Stimulated activated CD4-positive, alpha-beta T cell treated with anti-CD3 and anti-CD28 coated beads, Interleukin-12 subunit alpha, Interleukin-12 subunit beta, amount 100 ng/mL, for 24 hours (primary cell): Measurements from ENCODE around the gene CHST14.

Experiments
- DNase-seq, 2 experiments: peaks; one replicate each; pipeline ENCODE4 v3.0.0-alpha.2; 2020; ENCODE audit warnings: low read depth in 2 of 2

The CHST14 gene, protein sequence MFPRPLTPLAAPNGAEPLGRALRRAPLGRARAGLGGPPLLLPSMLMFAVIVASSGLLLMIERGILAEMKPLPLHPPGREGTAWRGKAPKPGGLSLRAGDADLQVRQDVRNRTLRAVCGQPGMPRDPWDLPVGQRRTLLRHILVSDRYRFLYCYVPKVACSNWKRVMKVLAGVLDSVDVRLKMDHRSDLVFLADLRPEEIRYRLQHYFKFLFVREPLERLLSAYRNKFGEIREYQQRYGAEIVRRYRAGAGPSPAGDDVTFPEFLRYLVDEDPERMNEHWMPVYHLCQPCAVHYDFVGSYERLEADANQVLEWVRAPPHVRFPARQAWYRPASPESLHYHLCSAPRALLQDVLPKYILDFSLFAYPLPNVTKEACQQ

GRCh38 chr15:40470423-40471104 lies at the start of gene CHST14:
CHST14 (plus strand) TSS chr15:40470984; CDS start chr15:40471214, 230 bp downstream.
- DNase-seq, result peak in 1 of 2 experiments; percentile 36

DNA sequence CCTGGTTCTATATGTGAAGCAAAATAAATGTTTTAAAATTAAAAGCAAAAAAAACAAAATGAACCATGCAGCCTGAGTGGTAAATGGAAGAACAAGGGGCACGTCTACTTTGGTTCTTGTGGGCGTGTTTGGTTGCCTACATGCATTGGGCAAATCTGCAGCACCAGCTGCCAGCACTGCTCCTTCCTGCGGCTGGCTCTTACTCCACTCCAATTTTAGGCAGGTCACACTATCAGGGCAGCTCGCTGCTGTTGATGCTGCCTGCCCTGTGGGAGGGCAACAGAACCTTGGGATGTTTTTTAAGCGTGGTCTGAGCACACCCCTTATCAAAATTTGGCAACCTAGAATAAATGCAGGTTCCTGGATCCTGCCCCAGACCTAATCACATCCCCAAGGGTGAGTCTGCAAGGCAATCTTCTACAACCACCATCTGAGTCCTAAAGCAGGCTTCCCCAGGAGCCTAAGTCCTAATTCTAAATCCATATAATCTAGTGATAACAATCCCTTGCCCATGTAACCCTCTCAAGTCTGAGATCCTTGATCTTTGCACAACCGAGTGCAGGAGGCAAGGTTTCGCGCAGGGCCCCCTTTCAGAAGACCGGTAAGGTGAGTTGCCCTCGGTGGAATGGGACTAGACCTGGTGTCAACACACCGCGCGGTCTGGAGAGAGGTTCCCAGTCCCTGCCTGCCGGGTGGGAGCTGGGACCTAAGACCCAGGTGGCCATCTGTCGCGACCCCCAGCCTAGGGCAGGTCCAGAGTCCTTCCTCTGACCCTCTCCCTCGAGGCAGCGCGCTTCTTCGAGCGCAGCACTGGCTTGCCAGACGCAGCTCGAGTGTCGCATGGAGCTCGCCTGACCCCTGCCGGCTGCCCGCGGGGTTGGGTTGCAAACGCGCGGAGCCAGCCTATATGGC lies 49.3 kb upstream of the CHST14 start:
- DNase-seq, result peak; percentile 67 to 83

DNA sequence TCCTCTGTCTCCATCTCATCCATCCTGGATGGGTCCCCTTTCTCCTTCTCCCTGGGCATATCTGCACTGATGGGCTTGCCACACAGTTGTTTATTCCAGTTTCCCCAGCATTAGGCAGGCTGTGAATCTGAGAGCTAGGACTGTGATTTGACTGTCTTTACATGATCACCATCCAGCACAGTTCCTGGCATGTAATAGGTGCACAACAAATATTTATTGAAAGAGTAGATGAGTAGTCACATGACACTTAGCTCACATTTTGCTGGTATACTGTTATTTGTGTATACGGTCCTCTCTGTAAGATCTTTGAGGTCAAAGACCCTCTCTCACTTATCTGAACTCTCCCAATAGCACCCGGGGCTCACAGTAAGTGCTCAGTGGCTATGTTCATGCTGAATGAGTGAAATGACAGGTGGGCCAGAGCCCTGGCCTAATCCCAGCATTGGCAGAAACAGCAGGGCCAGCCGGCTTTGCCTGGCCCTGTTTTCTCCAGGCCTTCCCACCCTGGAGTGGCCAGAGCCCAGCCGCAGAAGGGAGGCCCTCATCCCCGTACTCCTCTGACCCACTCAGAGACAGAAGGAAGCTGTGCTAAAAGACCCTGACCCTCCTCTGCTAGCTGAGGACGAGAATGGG lies 46.2 kb upstream of the CHST14 start:
- no peak for DNase-seq

DNA sequence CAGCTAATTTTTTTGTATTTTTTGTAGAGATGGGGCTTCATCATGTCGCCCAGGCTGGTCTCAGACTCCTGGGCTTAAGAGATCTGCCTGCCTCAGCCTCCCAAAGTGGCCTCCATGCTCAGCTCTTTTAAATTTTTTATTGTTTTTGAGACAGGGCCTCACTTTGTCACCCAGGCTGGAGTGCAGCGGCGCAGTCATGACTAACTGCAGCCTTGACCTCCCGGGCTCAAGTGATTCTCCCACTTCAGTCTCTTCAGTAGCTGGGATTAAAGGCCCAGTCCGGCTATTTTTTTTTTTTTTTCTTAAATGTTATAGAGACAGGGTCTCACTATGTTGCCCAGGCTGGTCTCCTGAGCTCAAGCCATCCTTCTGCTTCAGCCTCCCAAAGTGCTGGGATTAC lies 45.1 kb upstream of the CHST14 start:
- DNase-seq, result no peak

- no peak for DNase-seq
These were observed 43.6 kb upstream of the CHST14 start for GRCh38 chr15:40427188-40427587.

- no peak for DNase-seq
These were observed 42.6 kb upstream of the CHST14 start for GRCh38 chr15:40428185-40428584.

DNA sequence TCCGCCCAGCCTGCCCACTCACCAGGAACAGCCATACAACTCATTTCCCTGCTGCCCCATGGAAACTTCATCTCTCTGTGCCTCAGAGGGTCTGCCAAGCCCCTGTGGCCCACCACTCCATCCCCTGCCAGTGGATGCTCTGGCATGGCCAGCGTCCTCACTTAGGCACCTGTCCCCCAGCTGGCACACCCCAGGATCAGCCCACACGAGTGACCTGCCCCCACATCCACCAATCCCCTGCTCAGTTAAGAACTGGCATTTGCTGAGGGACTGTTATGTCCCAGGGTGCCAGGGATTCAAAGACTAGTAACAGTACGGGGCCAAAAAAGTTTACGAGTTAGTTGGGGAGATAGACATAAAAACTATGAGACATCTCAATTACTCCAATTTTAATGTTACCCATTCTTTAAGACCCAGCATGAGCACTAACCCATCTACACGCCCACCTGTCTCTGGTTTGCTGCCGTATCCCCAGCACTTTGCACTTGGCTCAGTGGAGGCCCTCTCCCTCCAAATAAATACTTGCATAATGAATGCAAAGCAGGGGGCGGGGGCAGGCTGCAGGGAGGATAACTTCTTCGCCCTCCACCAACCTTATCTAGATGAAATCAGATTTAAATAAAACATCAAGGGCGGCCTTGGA lies 41.6 kb upstream of the CHST14 start:
- no peak for DNase-seq

DNA sequence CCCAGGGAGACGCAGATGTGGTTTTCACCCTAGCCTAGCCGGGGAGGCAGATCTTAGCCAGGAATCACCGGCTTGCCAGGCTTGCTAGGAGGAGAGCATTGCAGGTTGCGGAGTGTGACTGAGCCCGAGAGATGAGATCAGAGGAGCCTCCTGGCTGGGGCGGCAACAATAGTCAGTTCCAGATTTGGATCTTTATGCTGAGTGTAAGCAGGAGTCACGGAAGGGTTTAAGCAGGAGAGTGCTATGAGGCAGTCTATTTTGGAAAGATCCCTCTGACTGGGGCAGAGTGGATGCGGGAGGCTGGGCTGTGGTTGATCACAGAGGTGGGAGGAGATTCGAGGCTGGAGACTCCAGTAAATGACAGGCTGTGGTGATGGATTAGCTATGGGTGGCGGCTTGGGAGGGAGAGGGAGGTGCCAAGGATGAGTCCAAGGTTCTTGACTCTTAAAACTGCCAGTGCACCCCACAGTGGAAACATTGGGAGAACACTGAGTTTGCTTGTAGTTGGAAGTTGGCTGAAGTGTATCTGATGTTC lies 40.4 kb upstream of the CHST14 start:
- no peak for DNase-seq

DNA sequence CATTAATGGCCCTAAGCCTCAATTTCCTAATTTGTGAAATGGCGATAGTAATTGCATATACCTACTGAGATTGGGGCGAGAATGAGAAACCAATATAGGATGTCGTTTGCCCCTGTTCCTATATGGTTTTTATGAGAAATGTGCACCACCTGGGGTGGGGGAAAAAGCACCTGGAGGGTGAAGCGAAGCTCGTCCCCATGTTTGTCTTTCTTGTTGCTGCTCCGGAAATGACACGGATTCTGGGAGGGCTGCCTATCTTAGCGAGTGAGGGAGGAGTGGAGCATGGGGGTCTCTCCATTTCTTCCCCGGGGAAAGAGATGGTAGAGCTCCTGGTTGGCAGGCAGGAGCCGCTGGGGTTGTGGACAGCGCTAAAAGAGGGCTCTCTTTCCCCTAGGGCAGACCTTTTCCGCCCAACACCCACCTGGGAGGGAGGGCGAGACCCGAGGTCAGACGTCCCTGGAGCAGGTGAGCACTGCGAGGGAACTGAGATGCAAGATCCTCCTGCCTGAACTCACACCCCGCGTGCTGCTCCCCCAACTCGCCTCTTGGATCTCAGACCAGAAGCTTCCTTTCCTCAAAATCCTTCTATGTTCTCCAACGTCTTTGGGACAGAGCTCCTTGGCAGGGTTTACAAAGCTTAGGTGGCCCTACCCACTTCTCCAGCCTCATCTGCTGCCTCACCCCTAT lies 35.6 kb upstream of the CHST14 start:
- no peak for DNase-seq

GRCh38 chr15:40435710-40436089 lies 35.1 kb upstream of the CHST14 start:
- DNase-seq, result no peak

DNA sequence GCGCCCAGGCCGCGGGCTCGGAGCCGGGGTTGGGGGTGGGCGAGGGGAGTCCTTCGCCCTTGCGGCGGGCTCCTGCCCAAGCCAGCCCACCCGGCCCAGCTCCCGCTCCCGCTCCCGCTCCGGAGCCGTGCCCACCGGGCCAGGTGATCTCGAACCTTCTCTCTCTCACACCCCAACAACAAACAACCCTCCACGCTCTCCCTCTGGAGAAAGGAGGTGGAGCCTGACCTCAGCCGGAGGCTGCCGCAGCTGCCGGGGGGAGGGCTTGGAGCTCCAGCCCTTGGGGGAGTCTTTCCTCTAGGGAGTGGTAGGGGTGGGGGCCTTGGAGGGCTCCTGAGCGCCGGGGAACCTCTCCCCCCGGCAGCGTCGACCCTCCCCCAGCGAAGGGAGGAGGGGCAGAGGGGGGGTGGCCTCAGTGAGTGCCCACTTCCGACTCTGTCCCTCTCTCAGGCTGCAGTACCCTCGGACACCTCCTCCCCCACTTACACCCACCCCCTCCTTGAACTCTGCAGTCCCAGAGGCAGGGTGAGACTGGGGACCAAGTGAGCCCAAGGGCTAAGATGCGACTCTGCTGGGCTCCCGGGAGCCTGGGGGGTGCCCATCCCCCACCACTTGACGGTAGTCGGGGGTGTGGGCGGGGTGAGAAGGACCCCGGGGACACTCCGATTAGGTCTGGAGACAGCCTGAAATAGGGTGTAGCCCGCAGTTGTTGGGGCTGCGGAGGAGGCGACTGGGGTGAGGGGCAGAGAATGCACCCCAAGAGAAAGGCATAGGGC lies 34.5 kb upstream of the CHST14 start:
- DNase-seq, result no peak

DNA sequence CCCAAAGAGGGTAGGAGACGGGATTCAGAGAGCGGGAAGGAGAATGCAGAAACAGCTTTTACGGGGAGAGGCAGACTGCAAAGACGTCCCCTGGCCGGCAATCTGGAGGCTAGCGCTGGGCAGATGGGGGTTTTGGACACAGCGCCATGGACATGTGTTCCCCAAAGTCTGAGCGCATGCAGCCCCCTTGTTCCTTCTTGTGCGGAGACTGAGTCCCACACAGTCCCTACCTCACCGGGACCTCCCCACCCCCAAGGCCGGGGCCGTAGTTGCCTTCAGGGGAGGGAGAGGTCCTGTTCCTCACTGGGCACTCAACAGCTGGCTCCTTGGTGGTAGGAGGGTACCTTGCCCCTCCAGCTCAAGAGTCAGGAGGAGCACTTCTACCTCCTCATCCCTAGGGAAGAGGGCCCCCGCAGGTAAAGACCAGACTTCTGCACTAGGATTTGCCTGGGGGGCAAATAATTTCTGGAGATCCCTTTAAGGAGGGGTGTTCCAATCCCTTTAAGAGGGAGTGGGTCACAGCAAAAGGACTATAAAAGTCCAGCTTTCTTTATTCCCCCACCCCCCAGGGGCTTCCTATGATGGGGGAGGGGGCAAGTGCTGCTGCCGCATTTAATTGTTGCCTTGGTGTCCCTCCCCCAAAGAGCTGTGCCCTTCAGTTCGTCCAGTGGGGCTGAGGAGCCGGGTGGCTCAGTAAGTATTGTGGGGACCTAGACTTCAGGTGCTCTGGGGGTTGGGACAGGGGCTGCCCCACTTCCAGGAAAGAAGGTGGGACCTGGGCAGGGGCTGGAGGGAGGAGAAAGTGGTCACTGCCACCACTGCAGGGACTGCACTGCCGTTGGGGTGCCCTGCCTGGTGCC lies 33.7 kb upstream of the CHST14 start:
- no peak for DNase-seq

DNA sequence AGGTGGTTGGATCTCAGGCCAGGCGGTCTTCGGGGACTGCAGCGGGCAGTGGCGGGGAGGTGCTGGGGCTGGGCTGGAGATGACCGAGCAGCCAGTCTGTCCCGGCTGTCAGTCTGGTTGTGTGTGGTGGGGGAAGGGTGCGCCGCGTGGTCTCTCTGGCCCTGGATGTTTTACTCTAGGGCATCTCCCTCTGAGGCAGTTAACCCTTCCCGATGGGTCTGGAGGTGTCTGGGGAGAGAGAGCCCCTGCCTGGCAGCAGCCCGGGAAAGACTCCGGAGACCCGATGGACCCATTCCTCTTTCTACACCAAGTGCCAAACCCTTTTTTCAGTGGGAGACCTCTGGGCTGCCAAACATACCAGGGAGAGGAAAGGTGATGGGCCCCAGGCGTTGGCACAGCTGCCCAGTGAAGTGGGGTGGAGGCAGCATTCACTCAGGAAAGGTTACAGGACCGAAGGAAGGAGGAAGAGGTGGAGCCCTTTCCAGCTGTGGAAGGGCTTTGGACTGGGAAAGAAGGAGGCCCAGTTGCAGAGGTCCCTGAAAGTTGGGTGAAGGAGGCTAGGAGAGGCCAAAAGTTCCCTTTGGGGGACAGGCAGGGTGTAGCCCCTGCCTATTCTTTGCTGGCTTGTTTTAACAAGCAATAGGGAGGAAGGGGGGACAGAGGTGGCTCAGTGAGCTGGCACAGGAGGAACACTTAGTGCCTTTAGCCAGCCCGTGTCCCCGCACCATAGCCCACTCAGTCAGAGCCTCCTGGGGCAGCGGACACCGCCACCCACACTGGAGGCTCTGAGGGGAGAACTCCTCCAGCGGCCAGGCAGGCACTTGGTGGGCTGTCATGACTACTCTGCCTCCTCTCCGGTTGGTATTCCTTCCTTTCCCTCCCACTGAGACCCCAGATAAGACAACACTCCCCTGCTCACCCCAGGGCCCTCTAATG lies 32.8 kb upstream of the CHST14 start:
- no peak for DNase-seq

- DNase-seq, result no peak
These were observed 32.1 kb upstream of the CHST14 start for GRCh38 chr15:40438712-40439111.

DNA sequence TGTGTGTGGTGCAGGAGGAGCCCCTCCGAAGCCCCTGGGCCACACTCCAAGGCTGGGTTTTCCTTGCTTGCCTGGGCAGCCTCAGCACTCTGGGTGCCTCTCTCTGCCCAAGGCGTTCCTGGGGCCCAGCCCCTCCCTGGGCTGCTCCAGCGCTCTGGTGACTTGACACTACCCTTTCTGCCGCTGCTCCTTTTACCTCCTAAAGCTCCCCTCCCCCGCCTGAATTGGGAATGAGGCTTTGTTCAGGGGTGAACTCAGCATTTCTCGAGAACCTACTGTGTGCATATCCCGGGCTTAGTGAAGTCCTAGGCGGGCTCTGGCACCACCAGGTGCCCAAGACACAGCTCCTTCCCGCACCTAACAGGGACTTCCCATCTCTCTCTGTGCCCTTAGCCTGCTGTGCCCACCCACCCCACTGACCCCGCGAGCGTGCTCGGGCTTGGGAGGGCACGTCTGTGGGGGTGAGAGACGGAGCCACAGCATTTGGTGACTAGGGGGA lies 31.3 kb upstream of the CHST14 start:
- no peak for DNase-seq

DNA sequence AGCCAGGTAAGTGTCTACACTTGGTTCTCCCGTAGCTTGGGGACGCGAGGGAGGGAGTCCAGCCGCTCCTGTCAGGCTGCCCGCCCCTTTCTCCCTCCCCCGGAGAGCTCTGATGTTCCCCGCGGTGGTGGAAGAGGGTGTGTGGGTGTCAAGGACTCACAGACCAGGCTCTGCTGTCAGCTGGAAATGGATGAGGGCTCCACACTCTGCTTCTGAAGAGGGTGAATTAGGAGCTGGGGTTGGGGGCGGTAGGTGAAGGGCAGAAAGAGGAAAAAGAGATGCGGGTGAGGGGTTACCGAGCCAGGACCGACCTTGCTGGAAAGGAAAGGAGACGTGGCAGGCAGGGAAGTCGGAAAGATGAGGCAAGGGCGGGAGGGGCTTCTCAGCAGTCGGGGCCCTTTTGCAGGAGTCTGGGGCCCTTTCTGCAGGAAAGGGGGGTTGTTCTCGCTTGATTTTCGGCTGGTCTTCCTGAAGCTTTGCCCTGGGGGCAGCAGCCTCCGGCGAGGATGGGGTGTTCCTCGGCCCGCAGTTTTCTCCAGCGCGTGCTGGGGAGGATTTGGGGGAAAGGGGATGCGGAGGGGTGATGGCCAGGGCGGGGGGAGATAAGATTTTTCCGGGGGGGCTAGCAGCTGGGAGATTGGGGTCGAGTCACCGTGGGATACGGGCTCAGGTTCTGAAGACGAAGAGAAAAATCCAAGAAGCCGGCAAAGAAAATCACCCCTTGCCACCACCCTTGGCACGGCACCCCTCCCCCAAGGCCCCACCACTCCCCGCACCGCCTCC lies 30.6 kb upstream of the CHST14 start:
- peak in 1 of 2 experiments; percentile 43 for DNase-seq
